Measurements from ENCODE around the gene VRK3. TPM values are rescaled to one million over a fixed set of nuclear protein-coding genes. Genes with fewer than 3 reads are reported as not detected.
"Not testable (repeated sequence)": the region's sequence is repeated elsewhere in the genome, so short reads cannot be mapped to it uniquely, and the experiment has no call there.

VRK3 gene
- polyA plus RNA-seq = 100 to 1,000 TPM in 2 of 3 donors, 10 to 100 TPM in 1; 89.8 to 116 (median 106) TPM

- H3K9me3 Mint-ChIP-seq = no peaks in the 10 kb centered on the region
- H3K4me3 Mint-ChIP-seq = peak within 1 kb of the TSS; percentile 92 to 97 (median 97)
- H3K36me3 Mint-ChIP-seq = peaks cover 0 to 4% (median 3%) of the 10 kb centered on the region in 3 donors
- H3K27ac Mint-ChIP-seq = peak within 1 kb of the TSS; percentile 99 to 100 (median 99)
- H3K27me3 Mint-ChIP-seq (ENCODE audit: low read depth in 3 of 3) = peaks cover 14 to 17% (median 16%) of the 10 kb centered on the region in 3 donors
- DNase-seq = peak; percentile 99 to 100 (median 99)
- peaks cover 53 to 71% of the 10 kb centered on the region in 2 donors for H3K4me1 Mint-ChIP-seq
Observed at GRCh38 chr19:50025022-50025793, at the start of gene VRK3. Gene VRK3, minus strand, starts transcription at chr19:50025372. Its CDS starts 9,210 bp downstream, at chr19:50016162.

GRCh38 chr19:50068382-50068781 is 43.2 kb upstream of the VRK3 start:
- not testable (repeated sequence) for H3K4me3 Mint-ChIP-seq; H3K36me3 Mint-ChIP-seq; H3K27me3 Mint-ChIP-seq (ENCODE audit: low read depth in 3 of 3); H3K27ac Mint-ChIP-seq; H3K4me1 Mint-ChIP-seq; H3K9me3 Mint-ChIP-seq; DNase-seq

- H3K9me3 Mint-ChIP-seq = no peaks in the 10 kb centered on the region
- no peaks in the 10 kb centered on the region for H3K36me3 Mint-ChIP-seq
- no peak overlapping the region for H3K4me3 Mint-ChIP-seq
- DNase-seq = no peak
- no peaks in the 10 kb centered on the region for H3K4me1 Mint-ChIP-seq
- H3K27ac Mint-ChIP-seq = peak overlapping the region in 1 of 6 donors; percentile 13
- peaks cover 0 to 5% (median 2%) of the 10 kb centered on the region in 3 donors for H3K27me3 Mint-ChIP-seq (ENCODE audit: low read depth in 3 of 3)
Observed at GRCh38 chr19:50067575-50067974, 42.4 kb upstream of the VRK3 start.

GRCh38 chr19:50065938-50066337 is 40.8 kb upstream of the VRK3 start:
- H3K27ac Mint-ChIP-seq = no peak overlapping the region
- no peaks in the 10 kb centered on the region for H3K4me1 Mint-ChIP-seq
- H3K36me3 Mint-ChIP-seq = no peaks in the 10 kb centered on the region
- H3K9me3 Mint-ChIP-seq = no peaks in the 10 kb centered on the region
- peaks cover 0 to 7% (median 3%) of the 10 kb centered on the region in 3 donors for H3K27me3 Mint-ChIP-seq (ENCODE audit: low read depth in 3 of 3)
- no peak for DNase-seq
- no peak overlapping the region for H3K4me3 Mint-ChIP-seq

- H3K27ac Mint-ChIP-seq = no peak overlapping the region
- no peaks in the 10 kb centered on the region for H3K4me1 Mint-ChIP-seq
- H3K27me3 Mint-ChIP-seq (ENCODE audit: low read depth in 3 of 3) = peaks cover 2 to 10% (median 2%) of the 10 kb centered on the region in 3 donors
- H3K9me3 Mint-ChIP-seq = peaks cover 4 to 24% (median 21%) of the 10 kb centered on the region in 6 donors
- no peak overlapping the region for H3K4me3 Mint-ChIP-seq
- peaks cover 0 to 8% (median 3%) of the 10 kb centered on the region in 3 donors for H3K36me3 Mint-ChIP-seq
- DNase-seq = no peak
Observed at GRCh38 chr19:50061650-50062049, 36.5 kb upstream of the VRK3 start.

- no peak for DNase-seq
- Mint-ChIP-seq H3K27me3 (ENCODE audit: low read depth in 3 of 3) (peaks cover 2 to 9% (median 2%) of the 10 kb centered on the region in 3 donors), H3K9me3 (peaks cover 4 to 24% (median 21%) of the 10 kb centered on the region in 6 donors), H3K27ac (no peak overlapping the region), H3K4me3 (no peak overlapping the region), H3K4me1 (no peaks in the 10 kb centered on the region), H3K36me3 (peaks cover 0 to 8% (median 3%) of the 10 kb centered on the region in 3 donors)
Observed at GRCh38 chr19:50060107-50060506, 34.9 kb upstream of the VRK3 start.

- H3K4me1 Mint-ChIP-seq = no peaks in the 10 kb centered on the region
Observed at GRCh38 chr19:50059045-50059444, 33.9 kb upstream of the VRK3 start.

GRCh38 chr19:50058425-50058824 is 33.3 kb upstream of the VRK3 start:
- DNase-seq = no peak
- no peaks in the 10 kb centered on the region for H3K4me1 Mint-ChIP-seq
- peaks cover 4 to 24% (median 21%) of the 10 kb centered on the region in 6 donors for H3K9me3 Mint-ChIP-seq
- H3K27me3 Mint-ChIP-seq (ENCODE audit: low read depth in 3 of 3) = peaks cover 2 to 9% (median 2%) of the 10 kb centered on the region in 3 donors
- H3K27ac Mint-ChIP-seq = no peak overlapping the region
- peaks cover 0 to 8% (median 3%) of the 10 kb centered on the region in 3 donors for H3K36me3 Mint-ChIP-seq
- no peak overlapping the region for H3K4me3 Mint-ChIP-seq

More at GRCh38 chr19:50059045-50059444, 33.9 kb upstream of the VRK3 start:
- Mint-ChIP-seq H3K36me3 (peaks cover 0 to 8% (median 3%) of the 10 kb centered on the region in 3 donors), H3K27ac (no peak overlapping the region), H3K9me3 (peaks cover 4 to 24% (median 21%) of the 10 kb centered on the region in 6 donors), H3K27me3 (ENCODE audit: low read depth in 3 of 3) (peaks cover 2 to 9% (median 2%) of the 10 kb centered on the region in 3 donors), H3K4me3 (no peak overlapping the region)
- no peak for DNase-seq

GRCh38 chr19:50053119-50053518 is 27.9 kb upstream of the VRK3 start:
- peaks cover 14 to 18% of the 10 kb centered on the region in 2 donors for H3K4me1 Mint-ChIP-seq
- no peaks in the 10 kb centered on the region for H3K36me3 Mint-ChIP-seq
- DNase-seq = no peak
- H3K27me3 Mint-ChIP-seq (ENCODE audit: low read depth in 3 of 3) = peaks cover 2 to 6% (median 5%) of the 10 kb centered on the region in 3 donors
- peak overlapping the region in 2 of 6 donors; percentile 72 to 73 for H3K27ac Mint-ChIP-seq
- H3K4me3 Mint-ChIP-seq = no peak overlapping the region
- peaks cover 0 to 4% (median 2%) of the 10 kb centered on the region in 6 donors for H3K9me3 Mint-ChIP-seq

GRCh38 chr19:50051964-50052363 is 26.8 kb upstream of the VRK3 start:
- peaks cover 0 to 3% (median 0%) of the 10 kb centered on the region in 6 donors for H3K9me3 Mint-ChIP-seq
- H3K4me1 Mint-ChIP-seq = peaks cover 14 to 18% of the 10 kb centered on the region in 2 donors
- H3K27me3 Mint-ChIP-seq (ENCODE audit: low read depth in 3 of 3) = peaks cover 2 to 6% (median 5%) of the 10 kb centered on the region in 3 donors
- H3K27ac Mint-ChIP-seq = peak overlapping the region in 1 of 6 donors; percentile 3
- H3K4me3 Mint-ChIP-seq = peak overlapping the region in 3 of 5 donors; percentile 33 to 41 (median 38)
- no peak for DNase-seq
- peaks cover 5 to 8% (median 5%) of the 10 kb centered on the region in 3 donors for H3K36me3 Mint-ChIP-seq

- Mint-ChIP-seq H3K36me3 (peaks cover 5 to 14% (median 9%) of the 10 kb centered on the region in 3 donors), H3K27ac (peak overlapping the region; percentile 83 to 97 (median 86)), H3K4me3 (peak overlapping the region; percentile 85 to 92 (median 88)), H3K4me1 (peaks cover 14 to 18% of the 10 kb centered on the region in 2 donors)
- H3K27me3 Mint-ChIP-seq (ENCODE audit: low read depth in 3 of 3); H3K9me3 Mint-ChIP-seq; DNase-seq: not testable (repeated sequence)
Observed at GRCh38 chr19:50051228-50051895, 26.2 kb upstream of the VRK3 start.

GRCh38 chr19:50050406-50051227 is 25.4 kb upstream of the VRK3 start:
- H3K4me3 Mint-ChIP-seq = peak overlapping the region; percentile 85 to 92 (median 88)
- H3K9me3 Mint-ChIP-seq = peaks cover 2 to 4% (median 3%) of the 10 kb centered on the region in 6 donors
- peak overlapping the region; percentile 83 to 97 (median 86) for H3K27ac Mint-ChIP-seq
- peaks cover 8 to 20% (median 17%) of the 10 kb centered on the region in 3 donors for H3K36me3 Mint-ChIP-seq
- H3K4me1 Mint-ChIP-seq = peaks cover 14 to 18% of the 10 kb centered on the region in 2 donors
- H3K27me3 Mint-ChIP-seq (ENCODE audit: low read depth in 3 of 3) = peaks cover 4 to 6% (median 5%) of the 10 kb centered on the region in 3 donors
- DNase-seq = peak; percentile 77 to 78 (median 78)

- Mint-ChIP-seq H3K27me3 (ENCODE audit: low read depth in 3 of 3) (peaks cover 4 to 6% (median 5%) of the 10 kb centered on the region in 3 donors), H3K4me3 (no peak overlapping the region), H3K4me1 (peaks cover 14 to 18% of the 10 kb centered on the region in 2 donors), H3K9me3 (peaks cover 11 to 25% (median 21%) of the 10 kb centered on the region in 6 donors), H3K36me3 (peaks cover 34 to 47% (median 44%) of the 10 kb centered on the region in 3 donors), H3K27ac (no peak overlapping the region)
- DNase-seq = no peak
Observed at GRCh38 chr19:50047671-50048070, 22.5 kb upstream of the VRK3 start.

Measured in immature natural killer cell (primary cell).